NCI-H1417 treated with DMSO at 0.1 percent for 48 hours (cell line): ENCODE results near the gene RAB3D.
"Not testable (repeated sequence)": the region's sequence is repeated elsewhere in the genome, so short reads cannot be mapped to it uniquely, and the experiment has no call there.

Source experiments
- DNase-seq: peaks from one replicate; lab custom pipeline; 2025; lab: John Stamatoyannopoulos, UW

RAB3D gene, protein sequence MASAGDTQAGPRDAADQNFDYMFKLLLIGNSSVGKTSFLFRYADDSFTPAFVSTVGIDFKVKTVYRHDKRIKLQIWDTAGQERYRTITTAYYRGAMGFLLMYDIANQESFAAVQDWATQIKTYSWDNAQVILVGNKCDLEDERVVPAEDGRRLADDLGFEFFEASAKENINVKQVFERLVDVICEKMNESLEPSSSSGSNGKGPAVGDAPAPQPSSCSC

DNA sequence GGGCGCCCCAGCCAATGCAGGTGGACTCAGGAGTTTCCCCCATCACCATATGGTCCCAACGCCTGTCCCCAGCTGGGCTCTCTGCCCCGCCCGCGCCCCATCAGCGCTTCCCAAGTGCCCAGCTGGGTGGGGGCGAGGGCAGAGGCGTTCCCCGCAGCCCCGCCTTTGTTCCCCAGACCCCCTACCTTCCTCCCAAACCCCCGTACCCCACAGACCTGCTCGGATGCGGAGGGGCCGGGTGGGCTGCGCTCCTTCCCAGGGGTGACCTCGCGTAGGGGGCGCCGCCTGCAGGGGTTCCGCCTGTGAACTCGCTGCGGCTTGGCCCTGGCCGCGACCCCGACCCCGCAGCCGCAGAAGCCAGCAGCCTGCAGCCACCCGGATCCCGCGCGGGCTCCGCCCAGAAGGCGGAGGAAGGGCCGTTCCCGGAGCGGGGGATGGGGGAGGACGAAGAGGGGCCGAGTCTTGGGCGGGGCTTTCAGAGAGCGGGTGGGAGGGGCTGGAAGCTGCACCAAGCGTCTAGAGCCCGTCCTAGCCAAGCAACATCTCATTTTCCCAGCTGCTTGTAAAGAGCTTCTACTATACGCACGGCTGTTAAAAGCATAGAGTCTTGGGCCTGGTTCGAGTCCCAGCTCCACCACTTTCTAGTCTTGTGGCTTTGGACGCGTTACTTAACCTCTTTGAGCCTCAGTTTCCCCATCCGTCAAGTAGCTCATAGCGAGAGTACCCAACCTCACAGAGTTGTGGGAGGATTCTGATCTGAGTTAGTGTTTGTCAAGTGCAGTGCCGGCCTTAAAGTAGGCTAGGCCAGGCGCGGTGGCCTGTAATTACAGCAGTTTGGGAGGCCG, at the start of gene RAB3D:
Gene RAB3D (minus strand): TSS at position 404 of the 845 bp plus-strand sequence. CDS start 2,258 bp downstream, outside the sequence.
- DNase-seq = peak; percentile 14

DNA sequence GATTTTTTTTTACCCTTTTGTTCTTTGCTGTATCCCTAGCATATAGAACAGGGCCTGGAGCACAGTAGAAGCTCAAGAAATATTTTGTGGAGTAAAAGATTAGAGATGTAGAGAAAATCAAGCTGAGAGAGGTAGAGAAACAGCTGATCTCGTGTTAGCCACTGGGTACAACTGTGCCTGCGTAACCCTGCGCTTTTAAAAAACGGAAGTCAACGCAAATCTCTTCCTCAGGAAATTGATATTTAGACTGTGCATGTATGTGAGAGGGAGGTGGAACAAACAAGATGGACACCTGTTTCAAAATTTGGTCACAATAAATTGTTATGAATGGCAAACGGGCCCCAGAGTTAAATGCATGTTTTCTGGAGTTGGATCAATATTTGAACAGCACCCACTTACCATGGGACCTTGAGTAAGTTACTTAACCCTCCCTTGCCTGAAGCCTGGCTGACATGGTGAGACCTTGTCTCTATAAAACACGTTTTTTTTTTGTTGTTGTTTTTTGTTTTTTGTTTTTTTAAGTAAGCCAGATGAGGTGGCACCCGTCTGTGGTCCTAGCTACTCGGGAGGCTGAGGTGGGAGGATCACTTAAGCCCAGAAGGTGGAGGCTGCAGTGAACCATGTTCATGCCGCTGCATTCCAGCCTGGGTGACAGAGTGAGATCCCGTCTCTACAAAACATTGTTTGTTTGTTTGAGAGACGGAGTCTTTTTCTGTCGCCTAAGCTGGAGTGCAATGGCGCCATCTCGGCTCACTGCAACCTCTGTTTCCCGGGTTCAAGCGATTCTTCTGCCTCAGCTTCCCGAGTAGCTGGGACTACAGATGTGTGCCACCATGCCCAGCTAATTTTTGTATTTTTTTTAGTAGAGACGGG, 47.9 kb upstream of the RAB3D start:
- DNase-seq = no peak

DNA sequence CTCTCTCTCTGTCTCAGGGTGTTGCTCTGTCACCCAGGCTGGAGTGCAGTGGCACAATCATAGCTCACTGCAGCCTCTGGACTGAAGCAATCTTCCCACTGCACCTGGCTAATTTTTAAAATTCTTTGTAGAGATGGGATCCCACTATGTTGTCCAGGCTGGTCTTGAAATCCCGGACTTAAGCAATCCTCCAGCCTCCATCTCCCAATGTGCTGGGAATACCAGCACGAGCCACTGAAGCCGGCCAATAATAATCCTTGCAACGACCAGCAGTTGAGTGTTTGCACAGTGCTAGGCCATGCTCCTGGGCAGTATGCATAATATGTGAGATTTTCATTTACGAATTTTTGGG, 45.3 kb upstream of the RAB3D start:
- DNase-seq = no peak

DNA sequence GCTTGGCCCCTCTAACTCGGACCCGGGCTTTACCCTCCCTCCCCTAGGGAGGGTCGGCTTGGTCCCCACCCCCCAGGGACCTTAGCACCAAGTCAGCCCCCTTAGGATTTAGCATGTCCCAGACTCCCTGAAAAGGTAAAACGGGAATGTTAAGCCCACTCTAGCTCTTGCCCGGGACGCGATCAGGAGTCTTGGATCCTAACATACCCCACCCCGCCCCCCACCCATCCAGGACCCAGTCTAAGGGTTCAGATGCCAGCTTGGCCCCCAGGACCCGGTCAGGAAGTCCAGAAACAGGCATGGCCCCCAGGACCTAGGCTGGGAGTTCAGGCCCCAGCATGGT, 44.2 kb upstream of the RAB3D start:
- DNase-seq = no peak

DNA sequence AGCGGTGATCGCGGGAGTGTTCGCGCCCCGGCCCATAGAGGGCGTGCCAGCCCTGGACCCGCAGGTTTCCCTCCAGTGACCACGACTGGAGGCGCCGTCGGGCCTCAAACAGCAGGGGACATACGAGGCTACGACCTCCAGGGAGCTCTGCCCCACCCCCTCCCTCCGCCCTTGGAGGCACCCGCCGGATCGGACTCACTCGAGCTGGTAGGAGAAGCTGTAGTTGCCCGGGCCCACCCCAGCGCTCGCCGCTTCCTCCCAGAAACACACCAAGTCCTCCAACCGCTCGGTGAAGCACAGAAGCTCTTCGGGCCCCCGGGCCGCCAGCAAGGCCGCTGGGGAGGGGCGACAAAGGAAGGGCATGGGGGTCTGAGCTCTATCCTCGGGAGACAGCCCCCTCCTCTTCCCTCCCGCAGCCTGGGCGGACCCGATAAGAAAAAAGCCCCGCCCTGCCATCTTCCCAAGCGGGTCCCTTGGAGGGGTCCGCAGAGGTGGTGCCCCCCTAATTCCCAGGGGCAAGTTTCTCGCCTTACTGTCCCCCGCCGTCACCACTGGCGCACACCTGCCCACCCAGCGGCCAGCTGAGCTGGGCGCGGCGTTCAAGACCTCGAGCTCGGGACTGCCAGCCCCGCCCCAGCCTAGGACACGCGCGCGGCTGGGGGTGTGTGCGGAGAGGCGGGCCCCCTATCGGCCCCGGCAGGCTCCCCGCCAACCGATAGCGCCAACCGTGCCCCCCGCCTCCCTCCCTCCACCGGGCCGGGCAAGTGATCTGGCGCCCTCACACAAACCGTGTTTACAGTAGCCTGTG, 43.6 kb upstream of the RAB3D start:
- no peak for DNase-seq

DNA sequence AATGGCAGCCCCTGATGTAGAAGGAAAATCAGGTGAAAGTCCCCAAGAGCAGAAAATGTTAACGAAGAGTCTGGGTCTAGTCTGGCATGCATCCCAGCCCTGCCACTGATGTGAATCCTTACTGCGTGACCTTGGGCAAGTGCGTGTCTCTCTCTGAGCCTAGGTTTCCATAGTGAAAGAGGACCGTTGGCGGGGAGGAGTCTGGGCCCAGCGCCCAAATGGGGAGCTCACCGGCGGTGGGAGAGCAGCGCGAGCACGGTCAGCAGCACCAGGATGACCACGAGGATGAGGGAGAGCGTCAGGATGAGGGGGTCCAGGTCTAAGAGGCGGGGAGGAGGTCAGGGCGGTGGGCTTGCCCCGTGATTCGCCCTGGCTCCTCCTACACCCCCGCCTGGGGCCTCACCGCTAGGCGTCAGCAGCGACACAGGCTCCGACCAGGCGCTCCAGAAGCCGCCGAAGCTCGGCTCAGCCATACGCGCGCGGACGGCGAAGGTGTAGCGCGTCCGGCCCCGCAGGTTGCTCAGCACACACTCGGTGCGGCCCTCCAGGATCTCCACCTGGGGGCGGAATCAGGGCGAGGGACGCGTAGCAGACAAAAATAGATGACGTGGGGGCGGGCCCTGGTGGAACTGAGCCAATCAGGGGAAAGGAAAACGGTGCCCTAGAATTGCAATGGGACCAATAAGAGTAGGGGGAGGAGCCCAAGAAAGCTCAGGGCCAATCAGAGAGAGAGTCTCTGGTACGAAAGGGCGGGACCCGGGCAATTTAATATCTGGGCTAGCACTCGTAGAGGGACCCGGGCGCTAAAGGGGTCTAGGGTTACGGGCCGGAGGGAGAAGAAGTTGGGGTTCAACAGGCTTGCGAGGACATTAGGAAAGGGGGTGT, 41.4 kb upstream of the RAB3D start:
- DNase-seq = no peak

DNA sequence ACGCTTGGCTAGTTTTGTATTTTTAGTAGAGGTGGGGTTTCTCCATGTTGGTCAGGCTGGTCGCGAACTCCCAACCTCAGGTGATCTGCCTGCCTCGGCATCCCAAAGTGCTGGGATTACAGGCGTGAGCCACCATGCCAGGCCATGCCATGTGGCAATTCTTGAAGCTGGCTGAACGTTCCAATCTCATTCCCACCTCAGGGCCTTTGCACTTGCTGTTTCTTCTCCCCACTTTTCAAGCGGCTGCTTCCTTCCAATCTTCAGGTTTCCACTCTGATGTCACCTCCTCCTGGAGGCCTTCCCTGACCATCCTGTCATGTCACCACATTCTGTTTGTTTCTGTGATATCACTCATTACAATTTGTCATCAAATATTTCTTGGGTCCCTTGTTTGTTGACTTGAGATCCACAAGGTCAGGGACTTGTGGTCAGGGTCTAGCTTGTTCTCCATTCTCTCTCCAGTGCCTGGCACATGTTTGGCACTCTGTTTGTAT, 40.4 kb upstream of the RAB3D start:
- DNase-seq = no peak

DNA sequence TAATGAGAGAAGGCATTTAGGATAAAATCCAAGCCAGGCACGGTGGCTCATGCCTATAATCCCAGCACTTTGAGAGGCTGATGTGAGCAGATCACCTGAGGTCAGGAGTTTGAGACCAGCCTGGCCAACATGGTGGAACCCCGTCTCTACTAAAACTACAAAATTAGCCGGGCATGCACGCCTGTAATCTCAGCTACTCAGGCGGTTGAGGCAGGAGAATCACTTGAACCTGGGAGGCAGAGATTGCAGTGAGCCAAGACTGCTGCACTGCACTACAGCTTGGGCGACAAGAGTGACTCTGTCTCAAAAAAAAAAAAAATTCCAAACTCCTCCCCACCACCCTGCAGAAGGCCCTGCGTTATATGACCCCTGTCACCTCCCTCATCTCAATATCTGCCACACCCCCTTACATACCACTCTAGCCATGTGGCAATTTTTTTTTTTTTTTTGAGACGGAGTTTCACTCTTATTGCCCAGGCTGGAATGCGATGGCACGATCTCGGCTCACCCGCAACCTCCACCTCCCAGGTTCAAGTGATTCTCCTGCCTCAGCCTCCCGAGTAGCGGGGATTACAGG, 39.9 kb upstream of the RAB3D start:
- not testable (repeated sequence) for DNase-seq

DNA sequence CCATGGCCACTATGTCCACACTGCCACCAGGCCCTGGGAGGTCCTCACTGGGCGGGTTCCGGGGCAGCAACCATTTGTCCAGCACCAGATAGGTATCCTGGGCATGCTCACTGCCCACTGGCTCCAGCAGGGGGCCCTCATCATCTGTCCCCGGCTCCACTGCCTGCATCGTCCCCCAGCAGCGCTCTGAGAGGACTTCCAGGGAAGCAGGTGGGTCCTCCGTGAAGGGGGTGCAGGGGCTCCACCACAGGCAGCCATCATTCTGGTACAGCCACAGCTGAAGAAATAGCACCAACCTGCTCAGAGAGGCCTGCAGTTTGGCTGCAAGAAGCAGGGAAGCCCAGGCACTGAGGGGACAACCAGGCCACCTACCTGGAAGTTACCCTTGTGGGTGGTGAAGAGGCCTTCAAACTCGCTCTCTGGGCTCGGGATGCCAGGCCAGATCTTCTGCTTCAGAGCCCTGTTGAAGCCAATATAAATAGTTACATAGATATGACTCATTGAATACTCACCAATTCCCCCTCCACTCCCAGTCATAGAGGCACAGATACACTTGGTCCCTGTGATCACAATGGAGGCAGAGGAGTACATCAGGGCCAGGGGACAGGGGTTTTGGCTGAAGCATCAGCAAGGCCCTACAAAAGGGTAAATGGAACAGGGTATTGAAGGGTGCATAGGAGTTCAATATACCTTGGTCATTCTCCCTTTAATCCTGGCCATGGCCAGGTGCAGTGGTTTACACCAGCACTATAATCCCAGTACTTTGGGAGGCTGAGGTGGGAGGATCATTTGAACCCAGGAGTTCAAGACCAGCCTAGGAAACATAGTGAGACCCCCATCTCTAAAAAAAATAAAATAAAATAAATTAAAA, 39.1 kb upstream of the RAB3D start:
- DNase-seq = no peak

DNA sequence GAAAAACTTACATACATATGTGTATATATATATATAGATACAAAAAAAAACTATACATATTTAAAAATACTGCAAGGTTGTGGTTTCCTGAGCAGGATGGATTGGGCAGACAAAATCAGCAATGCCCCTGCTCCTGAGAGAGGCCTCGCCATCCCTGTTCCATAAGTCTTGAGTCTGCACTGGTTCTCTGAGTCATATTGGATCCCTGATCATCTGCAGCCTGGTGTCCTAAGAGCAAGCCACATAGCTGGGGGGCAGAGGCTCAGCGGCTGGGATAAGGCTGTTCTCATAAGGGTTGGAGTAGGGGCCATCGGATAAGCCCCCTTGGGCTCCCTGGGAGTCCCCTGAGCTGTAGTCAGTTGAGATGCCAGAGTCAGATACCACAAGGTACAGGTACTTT, 38.3 kb upstream of the RAB3D start:
- no peak for DNase-seq

DNA sequence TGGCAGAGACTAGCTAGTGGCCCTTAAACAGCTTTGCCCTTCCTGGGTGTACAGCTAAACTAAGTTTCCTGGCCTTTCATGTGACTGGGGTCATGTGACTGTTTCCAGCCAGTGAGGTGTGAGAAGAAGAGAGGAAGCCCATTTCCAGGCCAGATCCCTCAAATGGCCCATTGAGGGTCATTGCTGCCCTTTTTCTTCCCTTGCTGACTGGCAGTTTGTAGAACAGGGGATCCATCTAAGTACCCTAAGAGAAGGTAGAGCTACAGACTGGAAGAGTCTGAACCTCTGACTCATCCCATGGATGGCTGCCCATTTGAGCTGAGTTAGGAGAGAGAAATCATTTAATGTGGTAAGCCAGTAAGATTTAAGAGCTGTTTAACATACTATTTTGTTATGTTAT, 37.8 kb upstream of the RAB3D start:
- DNase-seq = no peak

DNA sequence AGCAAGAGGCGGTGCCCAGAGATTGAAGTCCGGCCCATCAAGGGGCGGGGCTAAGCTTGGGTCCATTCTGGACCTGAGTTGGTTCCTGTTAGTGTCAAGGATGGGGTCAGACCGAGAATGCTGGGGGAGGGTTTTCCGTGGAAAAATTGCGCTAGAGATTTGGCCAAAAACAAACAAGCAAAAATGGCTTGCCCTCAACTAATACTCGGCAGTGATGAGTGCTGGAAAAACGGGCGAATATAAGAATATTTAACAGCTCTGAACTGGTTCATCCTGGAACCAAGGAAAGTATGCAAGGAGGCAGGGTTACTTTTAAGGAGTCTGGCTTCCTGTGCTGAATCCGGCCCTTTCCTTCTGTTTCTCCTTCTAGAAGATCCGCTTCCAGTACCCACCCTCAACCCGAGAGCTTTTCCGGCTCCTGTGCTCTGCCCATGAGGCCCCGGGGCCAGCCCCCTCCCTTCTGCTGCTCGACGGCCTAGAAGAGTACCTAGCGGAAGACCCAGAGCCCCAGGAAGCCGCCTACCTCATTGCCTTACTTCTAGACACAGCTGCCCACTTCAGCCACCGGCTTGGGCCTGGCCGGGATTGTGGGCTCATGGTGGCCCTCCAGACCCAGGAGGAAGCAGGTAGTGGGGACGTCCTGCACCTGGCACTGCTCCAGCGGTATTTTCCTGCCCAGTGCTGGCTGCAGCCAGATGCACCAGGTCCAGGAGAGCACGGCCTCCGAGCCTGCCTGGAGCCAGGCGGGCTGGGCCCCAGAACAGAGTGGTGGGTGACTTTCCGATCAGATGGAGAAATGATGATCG, 35.9 kb upstream of the RAB3D start:
- no peak for DNase-seq

DNA sequence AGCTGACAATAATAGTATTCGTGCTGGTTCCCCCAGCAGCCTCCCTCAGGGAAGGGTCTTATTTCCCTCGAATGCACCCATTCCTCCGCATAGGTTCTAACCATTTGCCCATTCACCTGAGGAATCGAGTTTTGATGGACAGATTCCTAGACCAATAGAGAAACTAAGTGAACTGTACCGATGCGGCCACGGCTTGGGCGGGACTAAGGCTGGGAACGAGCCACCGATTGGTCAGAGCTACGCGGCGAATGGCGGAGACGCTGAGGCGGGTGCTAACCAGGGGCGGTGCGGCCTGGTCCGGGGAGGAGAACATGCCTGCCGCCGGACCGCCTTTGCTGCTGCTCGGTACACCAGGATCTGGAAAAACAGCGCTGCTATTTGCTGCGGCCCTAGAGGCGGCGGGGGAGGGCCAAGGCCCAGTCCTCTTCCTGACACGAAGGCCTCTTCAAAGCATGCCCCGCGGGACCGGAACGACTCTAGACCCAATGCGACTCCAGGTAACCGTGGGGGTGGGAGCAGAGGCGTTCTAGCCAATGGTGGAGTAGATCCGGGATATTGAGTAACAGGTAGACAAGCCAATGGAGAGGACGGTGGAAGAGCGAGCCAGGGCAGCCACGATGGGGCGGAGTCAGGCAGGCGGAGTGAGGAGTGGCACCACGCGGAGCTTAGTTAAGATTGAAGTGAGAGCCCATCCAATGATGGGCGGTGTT, 35.1 kb upstream of the RAB3D start, which contains the start of gene SWSAP1:
Gene SWSAP1 (plus strand): TSS at position 234 of the 710 bp plus-strand sequence. CDS start 15 bp downstream, at position 249.
- DNase-seq = peak; percentile 99

DNA sequence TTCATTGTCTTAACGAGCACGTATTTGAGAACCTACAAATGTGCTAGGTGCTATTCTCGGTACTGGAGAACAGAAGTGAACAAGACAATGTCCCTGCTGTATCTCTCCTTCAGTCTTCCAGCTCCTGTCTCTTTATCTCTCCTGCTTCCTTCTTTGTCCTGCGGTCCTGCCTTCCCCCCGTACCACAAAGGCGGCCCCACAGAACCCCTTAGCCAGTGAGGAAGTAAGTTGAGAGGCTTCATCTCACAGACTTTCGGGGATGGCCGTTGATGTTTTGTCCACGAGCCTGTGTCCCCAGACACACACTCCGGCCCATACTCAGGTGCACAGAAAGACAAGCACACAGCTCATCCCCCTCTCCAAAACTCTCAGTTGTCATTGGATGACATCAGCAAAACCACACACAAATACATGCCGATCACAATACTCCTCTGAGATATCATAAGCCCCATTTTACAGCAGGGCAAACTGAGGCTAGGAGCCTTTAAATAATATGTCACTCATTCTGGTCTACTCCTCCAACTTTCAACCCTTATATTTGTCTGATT, 34.5 kb upstream of the RAB3D start:
- no peak for DNase-seq

DNA sequence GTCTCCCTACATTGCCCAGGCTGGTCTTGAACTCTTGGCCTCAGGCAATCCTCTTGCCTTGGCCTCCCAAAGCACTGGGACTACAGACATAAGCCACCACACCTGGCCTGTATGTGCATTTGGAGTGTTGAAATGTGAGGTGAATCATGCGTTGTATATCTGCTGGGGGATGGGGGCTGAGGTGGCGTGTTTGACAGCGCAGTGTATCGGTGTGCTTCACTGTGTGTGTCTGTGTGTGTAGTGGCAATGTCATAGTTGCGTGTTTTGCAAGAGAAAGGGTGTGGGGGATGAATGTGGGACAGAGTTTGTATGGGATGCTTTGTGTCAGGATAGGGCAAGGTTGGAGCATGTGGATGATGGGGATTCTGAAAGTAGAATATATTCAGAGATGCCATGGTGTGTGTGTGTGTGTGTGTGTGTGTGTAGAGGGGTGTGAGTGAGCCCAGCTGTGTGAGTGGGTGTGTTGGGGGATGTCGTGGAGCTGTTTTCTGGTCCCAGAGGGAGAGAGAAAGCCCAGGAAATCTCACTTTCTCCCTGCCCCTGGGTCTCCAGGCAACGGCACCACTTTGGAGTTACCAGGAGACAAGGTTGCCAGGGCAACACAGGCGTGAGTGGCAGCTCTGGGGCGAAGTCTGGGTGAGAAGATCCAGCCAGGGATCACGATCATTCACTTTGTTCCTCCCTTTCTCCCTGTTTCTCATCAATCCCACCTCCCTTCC, 33.9 kb upstream of the RAB3D start:
- peak; percentile 84 for DNase-seq

DNA sequence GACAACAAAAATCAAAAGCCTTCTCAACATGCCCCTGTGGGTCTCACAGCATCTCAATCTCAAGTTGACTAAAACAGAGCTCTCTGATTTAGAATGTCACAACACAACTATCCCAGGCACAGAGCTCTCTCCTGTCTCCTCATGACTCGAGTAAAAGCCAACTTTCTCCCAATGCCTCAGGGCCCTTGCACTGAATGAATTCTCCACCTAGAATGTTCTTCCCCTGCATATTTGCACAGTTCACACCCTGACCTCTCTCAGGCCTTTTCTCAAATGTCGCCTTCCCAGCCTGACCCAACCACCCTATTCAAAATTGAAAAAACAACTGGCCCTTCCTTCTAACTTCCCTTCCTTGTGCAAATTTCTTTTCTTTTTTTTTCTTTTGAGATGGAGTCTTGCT, 31.3 kb upstream of the RAB3D start:
- no peak for DNase-seq

DNA sequence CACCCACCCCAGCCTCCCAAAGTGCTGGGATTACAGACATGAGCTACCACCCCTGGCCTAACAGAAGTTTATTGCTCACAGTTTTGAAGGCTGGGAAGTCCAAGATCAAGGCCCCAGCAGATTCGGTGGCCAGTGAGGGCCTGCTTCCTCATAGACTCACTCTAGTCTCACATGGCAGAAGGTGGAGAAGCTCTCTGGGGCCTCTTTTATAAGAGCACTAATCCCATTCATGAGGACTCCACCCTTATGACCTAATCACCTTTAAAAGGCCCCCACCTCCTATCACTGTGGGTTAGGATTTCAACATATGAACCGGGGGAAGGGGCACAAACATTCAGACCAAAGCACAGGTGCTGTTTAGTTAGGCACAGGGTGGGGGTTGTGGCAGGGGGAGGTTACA, 28.1 kb upstream of the RAB3D start:
- DNase-seq = no peak
